Ascending aorta (tissue), 2 donors: Measurements from ENCODE around the gene CELF4. TPM values are rescaled to one million over a fixed set of nuclear protein-coding genes. Genes with fewer than 3 reads are reported as not detected.

Experiments used
- DNase-seq, 2 donors: peaks; one replicate each; pipeline ENCODE4 v3.0.0-alpha.2; 2019; ENCODE audit warnings: low spot score in 2 of 2
- H3K27ac ChIP-seq, 2 donors: fragments of 200-600 bp; sonication (generic); one replicate each; pipeline ENCODE4 v1.5.1; 2016 to 2017; ENCODE audit warnings: mild to moderate bottlenecking in 1 of 2
- H3K27me3 ChIP-seq: fragments of 200-600 bp; sonication (generic); one replicate; pipeline ENCODE4 v1.5.1; 2017
- H3K36me3 ChIP-seq, 2 donors: fragments of 200-600 bp; sonication (generic); one replicate each; pipeline ENCODE4 v1.5.1; 2016
- H3K4me1 ChIP-seq, 2 donors: fragments of 200-600 bp; sonication (generic); one replicate each; pipeline ENCODE4 v1.5.1; 2016 to 2017; ENCODE audit warnings: mild to moderate bottlenecking in 1 of 2
- H3K4me3 ChIP-seq, 2 donors: fragments of 200-600 bp; sonication (generic); one replicate each; pipeline ENCODE4 v1.5.1; 2016 to 2017; ENCODE audit warnings: mild to moderate bottlenecking in 1 of 2
- H3K9me3 ChIP-seq, 2 donors: fragments of 200-600 bp; sonication (generic); one replicate each; pipeline ENCODE4 v1.5.1; 2016
- CTCF ChIP-seq, 3 experiments: fragments of 200-600 bp in 2 of 3; fragments of 450-650 bp in 1 of 3; sonication (generic) in 2 of 3; IDR thresholded peaks; one replicate each; pipeline ENCODE4 v1.5.1; 2016 to 2019; ENCODE audit warnings: antibody characterized with exemption in 3 of 3, mild to moderate bottlenecking in 1 of 3, moderate library complexity in 1 of 3
- intact Hi-C: fragments of 100-400 bp; cut with DNase I; formaldehyde crosslinking; loops from one replicate; pipeline ENCODE4 v1.15.1; 2023
- total RNA-seq: library from RNA; depleted of rRNA; stranded (reverse); fragments of >200 nt; gene quantifications from one replicate; pipeline ENCODE4 v1.1.0, GENCODE V29; 2016

The CELF4 gene
- total RNA-seq, 1 donor from 2014 or later, result not detected

- Histone ChIP-seq H3K9me3 (no peaks in the 10 kb centered on the region), H3K27me3 (no peaks in the 10 kb centered on the region), H3K27ac (no peak overlapping the region), H3K36me3 (no peaks in the 10 kb centered on the region), H3K4me1 (no peaks in the 10 kb centered on the region), H3K4me3 (no peak overlapping the region)
- DNase-seq, result no peak
- intact Hi-C loops, result no loop called here
- no peak for TF ChIP-seq CTCF (IDR thresholded peaks at IDR 0.05)
These were observed 63.6 kb downstream of the CELF4 start for GRCh38 chr18:37502036-37502435.

- H3K9me3 ChIP-seq, result no peaks in the 10 kb centered on the region
- no peak overlapping the region for H3K4me3 ChIP-seq
- H3K4me1 ChIP-seq, result no peaks in the 10 kb centered on the region
- DNase-seq, result no peak
- TF ChIP-seq CTCF (IDR thresholded peaks at IDR 0.05), result no peak
- H3K36me3 ChIP-seq, result no peaks in the 10 kb centered on the region
- H3K27me3 ChIP-seq, result no peaks in the 10 kb centered on the region
- intact Hi-C loops, result no loop called here
- H3K27ac ChIP-seq, result no peak overlapping the region
These were observed 64.5 kb downstream of the CELF4 start for GRCh38 chr18:37501136-37501535.

- no peak for DNase-seq
- H3K27me3 ChIP-seq, result no peaks in the 10 kb centered on the region
- H3K27ac ChIP-seq, result no peak overlapping the region
- no peak for TF ChIP-seq CTCF (IDR thresholded peaks at IDR 0.05)
- H3K36me3 ChIP-seq, result no peaks in the 10 kb centered on the region
- H3K4me1 ChIP-seq, result no peaks in the 10 kb centered on the region
- no peaks in the 10 kb centered on the region for H3K9me3 ChIP-seq
- intact Hi-C loops, result no loop called here
- no peak overlapping the region for H3K4me3 ChIP-seq
These were observed 65.7 kb downstream of the CELF4 start for GRCh38 chr18:37499913-37500312.

GRCh38 chr18:37499044-37499443, 66.6 kb downstream of the CELF4 start:
- H3K27me3 ChIP-seq, result no peaks in the 10 kb centered on the region
- no peak for TF ChIP-seq CTCF (IDR thresholded peaks at IDR 0.05)
- intact Hi-C loops, result no loop called here
- no peak overlapping the region for H3K4me3 ChIP-seq
- H3K9me3 ChIP-seq, result no peaks in the 10 kb centered on the region
- no peak for DNase-seq
- no peaks in the 10 kb centered on the region for H3K4me1 ChIP-seq
- no peak overlapping the region for H3K27ac ChIP-seq
- H3K36me3 ChIP-seq, result no peaks in the 10 kb centered on the region

GRCh38 chr18:37497853-37498518, 67.6 kb downstream of the CELF4 start:
- H3K4me1 ChIP-seq, result no peaks in the 10 kb centered on the region
- no peak overlapping the region for H3K27ac ChIP-seq
- DNase-seq, result no peak
- H3K27me3 ChIP-seq, result no peaks in the 10 kb centered on the region
- H3K9me3 ChIP-seq, result no peaks in the 10 kb centered on the region
- TF ChIP-seq CTCF (IDR thresholded peaks at IDR 0.05), result no peak
- H3K4me3 ChIP-seq, result no peak overlapping the region
- intact Hi-C loops, result no loop called here
- no peaks in the 10 kb centered on the region for H3K36me3 ChIP-seq

- no peak for TF ChIP-seq CTCF (IDR thresholded peaks at IDR 0.05)
- Histone ChIP-seq H3K36me3 (no peaks in the 10 kb centered on the region), H3K27me3 (no peaks in the 10 kb centered on the region), H3K4me3 (no peak overlapping the region), H3K9me3 (no peaks in the 10 kb centered on the region), H3K27ac (no peak overlapping the region), H3K4me1 (no peaks in the 10 kb centered on the region)
- intact Hi-C loops, result no loop called here
- DNase-seq, result no peak
These were observed 69.0 kb downstream of the CELF4 start for GRCh38 chr18:37496568-37496967.
